ENCODE results near the gene PRKCH.

Gene PRKCH

GRCh38 chr14:61537563-61538463 lies 216.4 kb downstream of the PRKCH start:
- no peaks in the 10 kb centered on the region for H3K27me3 ChIP-seq (ENCODE audit: insufficient read depth, low read length, poor library complexity, severe bottlenecking)
- peaks cover 5% of the 10 kb centered on the region for H4K20me1 ChIP-seq (ENCODE audit: insufficient read depth, low read length, poor library complexity, severe bottlenecking)
- TF ChIP-seq EZH2phosphoT487 (IDR thresholded peaks at IDR 0.05; ENCODE audit: borderline replicate concordance) = no peak
- TF ChIP-seq CTCF (conservative IDR thresholded peaks at IDR 0.05; ENCODE audit: low read length) = no peak
- no peak overlapping the region for H3K4me2 ChIP-seq (ENCODE audit: low read depth, low read length, poor library complexity, severe bottlenecking)
- H3K9me2 ChIP-seq (replicated peaks; ENCODE audit: low read depth, low read length) = no peaks in the 10 kb centered on the region
- H3K79me2 ChIP-seq (ENCODE audit: insufficient read depth, low read length) = no peaks in the 10 kb centered on the region
- H3K9me3 ChIP-seq (ENCODE audit: insufficient read depth, low read depth, low read length) = no peaks in the 10 kb centered on the region
- H3K36me3 ChIP-seq (ENCODE audit: insufficient read depth, low read length) = peaks cover 94% of the 10 kb centered on the region
- no peak overlapping the region for H3K4me3 ChIP-seq (ENCODE audit: low read length, poor library complexity, severe bottlenecking)
- no peak overlapping the region for H3K9ac ChIP-seq (ENCODE audit: low read depth, low read length, poor library complexity, severe bottlenecking)
- no peak overlapping the region for H2AFZ ChIP-seq (ENCODE audit: low read length)
- 0 out of 2 replicates have a peak, but pooled peaks cover 3% of the 10 kb centered on the region for H3F3A ChIP-seq (ENCODE audit: low read depth)
- peaks cover 10% of the 10 kb centered on the region for H3K4me1 ChIP-seq (ENCODE audit: insufficient read depth, low read length, poor library complexity, severe bottlenecking)

GRCh38 chr14:61538464-61539022 lies 217.2 kb downstream of the PRKCH start:
- Histone ChIP-seq H3K79me2 (ENCODE audit: insufficient read depth, low read length) (no peaks in the 10 kb centered on the region), H3K9ac (ENCODE audit: low read depth, low read length, poor library complexity, severe bottlenecking) (no peak overlapping the region), H3K36me3 (ENCODE audit: insufficient read depth, low read length) (peaks cover 89% of the 10 kb centered on the region), H3K4me3 (ENCODE audit: low read length, poor library complexity, severe bottlenecking) (no peak overlapping the region), H2AFZ (ENCODE audit: low read length) (no peak overlapping the region), H3K27me3 (ENCODE audit: insufficient read depth, low read length, poor library complexity, severe bottlenecking) (no peaks in the 10 kb centered on the region), H3K4me2 (ENCODE audit: low read depth, low read length, poor library complexity, severe bottlenecking) (no peak overlapping the region), H3K9me2 (replicated peaks; ENCODE audit: low read depth, low read length) (no peaks in the 10 kb centered on the region), H3K9me3 (ENCODE audit: insufficient read depth, low read depth, low read length) (no peaks in the 10 kb centered on the region), H4K20me1 (ENCODE audit: insufficient read depth, low read length, poor library complexity, severe bottlenecking) (no peaks in the 10 kb centered on the region), H3K4me1 (ENCODE audit: insufficient read depth, low read length, poor library complexity, severe bottlenecking) (peaks cover 6% of the 10 kb centered on the region), H3F3A (ENCODE audit: low read depth) (no peaks in the 10 kb centered on the region)
- TF ChIP-seq CTCF (conservative IDR thresholded peaks at IDR 0.05; ENCODE audit: low read length) (no peak), EZH2phosphoT487 (IDR thresholded peaks at IDR 0.05; ENCODE audit: borderline replicate concordance) (no peak)

- no peak overlapping the region for H3K4me3 ChIP-seq (ENCODE audit: low read length, poor library complexity, severe bottlenecking)
- no peaks in the 10 kb centered on the region for H4K20me1 ChIP-seq (ENCODE audit: insufficient read depth, low read length, poor library complexity, severe bottlenecking)
- TF ChIP-seq EZH2phosphoT487 (IDR thresholded peaks at IDR 0.05; ENCODE audit: borderline replicate concordance) = no peak
- no peak for TF ChIP-seq CTCF (conservative IDR thresholded peaks at IDR 0.05; ENCODE audit: low read length)
- no peak overlapping the region for H3K4me2 ChIP-seq (ENCODE audit: low read depth, low read length, poor library complexity, severe bottlenecking)
- no peaks in the 10 kb centered on the region for H3K9me2 ChIP-seq (replicated peaks; ENCODE audit: low read depth, low read length)
- peaks cover 86% of the 10 kb centered on the region for H3K36me3 ChIP-seq (ENCODE audit: insufficient read depth, low read length)
- no peaks in the 10 kb centered on the region for H3K4me1 ChIP-seq (ENCODE audit: insufficient read depth, low read length, poor library complexity, severe bottlenecking)
- H3F3A ChIP-seq (ENCODE audit: low read depth) = no peaks in the 10 kb centered on the region
- H2AFZ ChIP-seq (ENCODE audit: low read length) = no peak overlapping the region
- no peaks in the 10 kb centered on the region for H3K79me2 ChIP-seq (ENCODE audit: insufficient read depth, low read length)
- H3K27me3 ChIP-seq (ENCODE audit: insufficient read depth, low read length, poor library complexity, severe bottlenecking) = no peaks in the 10 kb centered on the region
- no peak overlapping the region for H3K9ac ChIP-seq (ENCODE audit: low read depth, low read length, poor library complexity, severe bottlenecking)
- no peaks in the 10 kb centered on the region for H3K9me3 ChIP-seq (ENCODE audit: insufficient read depth, low read depth, low read length)
Observed at GRCh38 chr14:61539631-61540030, 218.3 kb downstream of the PRKCH start.

Data from Loucy (cell line).